Activated CD8-positive, alpha-beta memory T cell treated with anti-CD3 and anti-CD28 coated beads, Interleukin-2, amount 50 U/mL, for 4 hours (primary cell): ENCODE data around the gene PLEKHH2.
"Not testable (repeated sequence)": the region's sequence is repeated elsewhere in the genome, so short reads cannot be mapped to it uniquely, and the experiment has no call there.

Experiments
- DNase-seq: peaks from one replicate; pipeline ENCODE4 v3.0.0-alpha.2; 2020

The PLEKHH2 gene

GRCh38 chr2:43642363-43642762 lies 5.3 kb downstream of the PLEKHH2 start:
- DNase-seq, result no peak

GRCh38 chr2:43643680-43644079 lies 6.6 kb downstream of the PLEKHH2 start:
- DNase-seq, result no peak

- DNase-seq, result no peak
Observed at GRCh38 chr2:43648994-43649701, 12.1 kb downstream of the PLEKHH2 start.

- no peak for DNase-seq
Observed at GRCh38 chr2:43653506-43653905, 16.4 kb downstream of the PLEKHH2 start.

- no peak for DNase-seq
Observed at GRCh38 chr2:43657241-43657640, 20.2 kb downstream of the PLEKHH2 start.

GRCh38 chr2:43675646-43676321 lies 38.7 kb downstream of the PLEKHH2 start:
- DNase-seq, result no peak

GRCh38 chr2:43676322-43677050 lies 39.4 kb downstream of the PLEKHH2 start, which contains the start of gene C1GALT1C1L:
Gene C1GALT1C1L, minus strand, starts transcription at chr2:43676429. Its CDS starts 107 bp downstream, at chr2:43676322.
- peak; percentile 22 for DNase-seq

- DNase-seq, result not testable (repeated sequence)
Observed at GRCh38 chr2:43677783-43678182, 40.7 kb downstream of the PLEKHH2 start.

- DNase-seq, result no peak
Observed at GRCh38 chr2:43685357-43685756, 48.3 kb downstream of the PLEKHH2 start.

GRCh38 chr2:43689999-43690398 lies 52.9 kb downstream of the PLEKHH2 start:
- DNase-seq, result no peak

- DNase-seq, result no peak
Observed at GRCh38 chr2:43692428-43692994, 55.5 kb downstream of the PLEKHH2 start.

GRCh38 chr2:43698140-43698539 lies 61.1 kb downstream of the PLEKHH2 start:
- not testable (repeated sequence) for DNase-seq

GRCh38 chr2:43699761-43700160 lies 62.7 kb downstream of the PLEKHH2 start:
- DNase-seq, result no peak

- DNase-seq, result no peak
Observed at GRCh38 chr2:43701111-43701510, 64.1 kb downstream of the PLEKHH2 start.

GRCh38 chr2:43707255-43708015 lies 70.4 kb downstream of the PLEKHH2 start:
- no peak for DNase-seq

GRCh38 chr2:43708178-43708577 lies 71.1 kb downstream of the PLEKHH2 start:
- DNase-seq, result no peak

GRCh38 chr2:43708891-43709290 lies 71.8 kb downstream of the PLEKHH2 start:
- DNase-seq, result no peak

- no peak for DNase-seq
Observed at GRCh38 chr2:43710866-43711265, 73.8 kb downstream of the PLEKHH2 start.

GRCh38 chr2:43714164-43714563 lies 77.1 kb downstream of the PLEKHH2 start:
- DNase-seq, result no peak

GRCh38 chr2:43715300-43716098 lies 78.4 kb downstream of the PLEKHH2 start:
- no peak for DNase-seq

GRCh38 chr2:43717322-43717721 lies 80.3 kb downstream of the PLEKHH2 start:
- DNase-seq, result no peak
